ENCODE results near the gene CTXN1.
"Not testable (repeated sequence)": the region's sequence is repeated elsewhere in the genome, so short reads cannot be mapped to it uniquely, and the experiment has no call there.

CTXN1 gene

DNA sequence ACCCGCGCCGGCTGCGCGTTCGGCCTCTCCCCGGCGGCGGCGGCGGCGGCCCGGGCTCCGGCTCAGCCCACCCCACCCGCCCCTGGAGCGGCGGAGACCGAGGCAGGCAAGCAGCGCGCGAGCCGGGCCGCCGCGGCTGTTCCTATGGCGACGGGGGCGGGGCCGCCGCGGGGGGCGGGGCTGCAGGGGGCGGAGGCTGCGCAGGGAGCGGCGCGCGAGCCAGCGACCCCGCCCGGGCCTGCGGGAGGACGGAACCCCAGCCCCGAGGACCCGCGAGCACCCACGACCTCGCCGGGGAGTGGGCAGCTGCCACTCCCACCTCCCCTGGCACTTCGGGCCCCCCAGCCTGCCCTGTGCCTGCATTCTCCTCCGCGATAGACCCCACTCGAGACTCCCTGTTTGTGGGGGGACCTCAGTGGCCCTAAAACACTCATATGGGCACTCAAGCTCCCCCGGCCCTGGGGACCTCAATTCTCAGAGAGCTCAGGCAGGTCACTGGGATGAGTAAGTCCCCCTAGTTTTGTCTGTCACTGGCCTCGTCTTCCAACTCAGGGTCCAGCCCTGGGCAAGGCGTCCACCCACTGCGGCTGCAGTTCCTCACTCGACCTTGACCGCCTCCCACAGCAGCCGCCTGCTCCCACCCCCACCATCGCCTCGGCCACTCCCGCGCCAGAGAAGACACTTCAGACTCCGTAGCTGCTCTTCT, at the start of gene CTXN1:
Gene CTXN1, minus strand, starts transcription at position 115 of the 706 bp plus-strand sequence. CDS start 597 bp downstream, outside the sequence.
- DNase-seq: no peak

DNA sequence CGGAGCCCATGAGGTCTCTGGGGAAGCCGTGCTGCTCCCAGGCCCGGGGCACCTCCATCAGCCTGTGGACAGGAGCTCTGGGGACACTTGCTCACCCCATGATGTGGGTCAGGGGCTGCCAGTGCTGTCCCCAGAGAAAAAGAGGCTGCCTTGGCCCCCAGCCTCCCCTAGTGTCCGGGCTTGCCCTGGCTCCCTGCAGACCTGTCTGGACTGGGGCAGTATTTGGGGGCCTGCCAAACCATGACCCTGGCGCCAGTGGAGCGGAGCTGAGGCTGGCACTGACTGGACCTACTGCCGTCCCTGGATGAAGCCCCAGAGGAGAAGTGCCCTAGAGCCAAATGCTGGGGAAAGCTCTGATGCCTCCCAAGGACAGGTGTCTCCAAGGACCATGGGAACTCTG, 49.1 kb upstream of the CTXN1 start:
- no peak for DNase-seq

DNA sequence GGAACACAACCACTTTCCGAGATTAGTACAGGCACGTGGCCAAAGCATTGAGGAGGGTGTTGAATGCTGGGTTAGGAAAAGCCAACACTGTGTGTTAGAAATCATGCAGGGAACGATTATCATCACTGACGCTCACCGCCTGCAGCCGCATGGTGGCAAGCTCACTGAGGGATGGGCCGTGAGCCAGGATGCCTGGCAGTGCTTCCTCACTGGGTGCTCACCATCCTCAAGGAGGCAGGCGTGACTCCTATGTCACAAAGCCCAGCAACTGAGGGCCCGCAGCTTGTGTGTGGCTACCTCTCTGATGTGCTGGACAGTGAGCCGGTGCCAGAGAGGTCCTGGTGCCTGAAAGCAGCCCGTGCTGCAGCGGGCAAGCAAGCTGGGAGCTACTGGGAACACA, 47.9 kb upstream of the CTXN1 start:
- no peak for DNase-seq

DNA sequence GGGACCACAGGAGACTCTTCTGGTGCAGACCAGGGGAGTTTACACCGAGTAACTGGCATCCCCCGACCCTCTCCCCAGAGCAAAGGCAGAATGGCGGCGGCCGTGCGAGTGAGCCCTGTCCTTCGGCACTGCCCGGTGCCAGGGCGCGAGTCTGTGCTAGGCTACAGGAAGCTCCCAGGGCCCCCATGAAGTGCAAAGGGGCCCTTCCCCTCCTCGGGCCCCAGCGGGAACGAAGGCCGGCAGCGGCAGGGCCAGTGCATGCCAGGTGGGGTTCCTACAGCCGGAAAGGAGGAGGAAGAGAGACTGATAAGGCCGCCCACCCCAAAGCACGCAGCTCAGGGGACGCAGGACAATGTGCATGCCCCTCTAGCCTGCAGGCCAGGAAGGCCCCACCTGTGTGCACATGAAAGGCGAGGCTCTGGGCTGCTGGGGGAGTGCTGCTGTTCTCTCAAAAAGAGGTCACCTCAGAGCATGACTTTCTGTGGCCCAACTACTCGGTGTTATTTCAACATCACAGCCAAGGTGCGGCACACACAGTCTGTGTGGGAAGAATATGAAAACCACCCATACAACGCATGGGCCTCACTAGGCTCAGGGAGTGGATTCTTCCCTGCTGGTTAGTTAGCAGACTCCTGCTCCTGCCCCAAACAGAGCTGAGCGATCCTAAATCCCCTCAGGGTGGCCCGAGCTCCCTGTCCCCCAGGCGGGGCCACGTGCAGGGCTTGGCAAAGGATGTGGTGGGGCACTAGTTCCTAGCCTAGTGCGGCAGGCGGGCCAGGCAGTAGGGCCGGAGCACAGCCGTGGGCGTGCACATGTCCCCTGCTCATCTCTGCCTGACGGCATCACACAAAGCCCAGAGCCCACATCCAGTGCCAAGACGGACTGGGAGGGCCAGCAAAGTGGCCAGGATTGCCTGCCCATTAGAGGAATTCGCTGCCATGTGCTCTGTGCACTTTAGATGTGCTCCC, 45.9 kb upstream of the CTXN1 start:
- no peak for DNase-seq

DNA sequence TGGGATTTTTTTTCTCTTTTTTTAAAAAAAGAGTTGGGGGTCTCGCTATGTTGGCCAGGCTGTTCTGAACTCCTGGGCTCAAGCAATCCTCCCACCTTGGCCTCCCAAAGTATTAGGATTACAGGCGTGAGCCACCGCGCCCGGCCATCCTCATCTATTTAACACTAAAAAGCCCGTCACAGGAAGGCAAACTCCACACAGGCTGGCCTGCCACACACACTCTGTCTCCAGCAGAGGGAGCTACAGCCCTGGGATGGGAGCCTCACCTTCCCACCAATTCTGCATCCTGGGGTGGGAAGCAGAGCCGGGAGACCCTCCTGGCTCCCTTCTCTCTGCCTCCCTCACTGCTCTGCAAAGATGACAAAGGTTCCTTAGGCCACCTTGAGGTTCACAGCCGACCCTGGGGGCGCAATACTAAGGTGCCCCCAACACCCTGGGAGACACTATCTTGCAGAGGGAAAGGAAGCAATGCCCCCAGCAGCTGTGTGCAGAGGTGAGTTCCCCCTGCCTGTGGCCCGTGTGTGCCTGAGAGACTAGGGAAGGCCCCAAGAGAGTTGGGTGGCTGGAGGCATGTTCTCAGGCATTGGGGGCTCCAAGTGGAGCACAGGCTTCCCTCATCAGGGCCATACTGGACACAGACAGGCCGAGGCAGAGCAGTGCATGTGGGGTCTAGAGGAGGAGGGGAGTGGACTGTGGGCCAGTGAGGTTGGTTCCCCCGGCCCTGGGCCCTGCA, 44.9 kb upstream of the CTXN1 start:
- DNase-seq: no peak

DNA sequence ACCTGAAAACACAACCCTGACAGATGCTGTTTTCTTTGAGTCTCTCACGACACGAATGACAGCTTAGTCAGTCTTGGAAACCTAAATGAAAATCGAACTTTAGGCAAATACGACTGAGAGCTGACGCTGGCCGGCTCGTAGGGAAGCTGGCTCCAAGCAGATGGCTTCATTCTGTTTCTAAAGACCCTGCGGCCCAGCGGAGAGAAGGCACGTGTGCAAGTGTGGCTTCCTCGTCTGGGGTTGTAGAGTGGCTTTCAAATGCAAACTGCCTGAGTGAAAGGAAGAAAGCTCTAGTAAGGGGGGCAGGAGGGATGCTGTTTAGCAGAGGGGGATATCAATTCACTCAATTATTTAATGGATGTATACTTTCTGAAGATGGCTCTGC, 43.6 kb upstream of the CTXN1 start:
- DNase-seq: no peak

DNA sequence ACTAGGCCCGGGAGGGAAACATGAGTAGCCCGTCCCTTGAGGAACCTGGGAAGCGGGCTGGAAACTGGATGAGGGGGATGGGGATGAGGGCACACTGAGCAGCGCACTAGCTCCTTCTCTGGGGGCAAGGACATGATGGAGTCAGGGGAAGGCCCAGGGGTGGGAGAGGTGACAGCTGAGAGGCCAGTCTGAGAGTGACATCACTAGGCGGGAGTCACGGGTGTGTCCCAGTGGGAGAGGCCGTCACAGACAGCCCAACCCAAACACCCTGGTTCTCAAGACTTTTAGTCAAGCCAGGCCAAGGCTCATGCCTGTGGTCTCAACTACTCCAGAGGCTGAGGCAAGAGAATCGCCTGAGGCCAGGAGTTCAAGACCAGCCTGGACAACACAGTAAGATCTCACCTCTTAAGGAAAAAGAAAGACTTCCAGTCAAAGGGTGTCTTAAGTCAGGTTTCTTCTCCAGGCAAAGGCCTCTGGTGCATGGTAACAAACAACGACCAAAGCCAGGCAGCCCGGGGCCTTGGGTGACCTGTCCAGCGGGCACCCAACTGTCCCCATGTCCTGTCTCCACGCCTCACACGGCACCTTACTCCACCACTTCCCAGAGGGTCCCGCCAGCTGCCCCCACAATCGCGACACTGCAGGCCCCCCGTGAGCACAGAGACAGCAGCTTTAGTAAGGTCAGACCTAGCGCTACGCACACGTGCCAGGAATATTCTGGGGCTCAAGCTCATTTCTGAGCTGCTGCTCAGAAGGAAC, 43.0 kb upstream of the CTXN1 start:
- no peak for DNase-seq

DNA sequence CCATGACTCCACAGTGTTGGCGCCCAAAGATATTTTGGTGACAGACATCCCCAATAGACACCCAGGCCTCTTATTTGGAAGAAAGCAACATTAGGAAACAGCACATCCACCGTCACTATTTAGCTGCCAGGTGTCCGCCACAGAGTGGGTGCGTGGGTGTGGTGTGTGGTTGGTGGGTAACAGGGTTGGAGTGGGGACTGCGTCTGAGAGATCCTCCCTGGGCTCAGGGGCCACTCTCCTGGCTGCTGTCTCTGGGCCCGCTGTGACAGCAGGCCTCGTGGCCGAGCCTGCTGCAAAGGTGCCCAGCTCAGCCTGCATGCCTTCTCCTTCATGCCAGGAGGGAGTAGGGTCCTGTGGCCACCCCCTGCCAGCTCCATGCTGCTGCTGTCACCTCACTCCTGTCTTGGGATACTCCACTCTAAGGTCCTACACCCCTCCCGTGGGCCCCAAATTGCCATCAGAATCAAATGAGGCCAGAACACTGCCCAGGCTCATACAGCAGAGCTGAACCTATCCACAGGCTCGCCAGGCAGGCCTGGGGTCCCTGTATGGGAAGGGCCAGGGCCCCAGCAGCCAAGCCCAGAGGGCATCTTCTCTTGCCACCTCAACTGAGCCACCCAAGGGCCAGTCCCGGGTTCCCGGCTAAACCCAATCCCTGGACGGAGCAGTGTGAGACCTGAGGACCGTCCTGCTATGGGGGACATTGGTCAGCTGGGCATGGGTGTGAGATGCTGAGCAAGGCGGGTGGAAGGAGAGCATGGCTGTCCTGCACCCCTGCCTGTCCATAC, 42.3 kb upstream of the CTXN1 start:
- no peak for DNase-seq

DNA sequence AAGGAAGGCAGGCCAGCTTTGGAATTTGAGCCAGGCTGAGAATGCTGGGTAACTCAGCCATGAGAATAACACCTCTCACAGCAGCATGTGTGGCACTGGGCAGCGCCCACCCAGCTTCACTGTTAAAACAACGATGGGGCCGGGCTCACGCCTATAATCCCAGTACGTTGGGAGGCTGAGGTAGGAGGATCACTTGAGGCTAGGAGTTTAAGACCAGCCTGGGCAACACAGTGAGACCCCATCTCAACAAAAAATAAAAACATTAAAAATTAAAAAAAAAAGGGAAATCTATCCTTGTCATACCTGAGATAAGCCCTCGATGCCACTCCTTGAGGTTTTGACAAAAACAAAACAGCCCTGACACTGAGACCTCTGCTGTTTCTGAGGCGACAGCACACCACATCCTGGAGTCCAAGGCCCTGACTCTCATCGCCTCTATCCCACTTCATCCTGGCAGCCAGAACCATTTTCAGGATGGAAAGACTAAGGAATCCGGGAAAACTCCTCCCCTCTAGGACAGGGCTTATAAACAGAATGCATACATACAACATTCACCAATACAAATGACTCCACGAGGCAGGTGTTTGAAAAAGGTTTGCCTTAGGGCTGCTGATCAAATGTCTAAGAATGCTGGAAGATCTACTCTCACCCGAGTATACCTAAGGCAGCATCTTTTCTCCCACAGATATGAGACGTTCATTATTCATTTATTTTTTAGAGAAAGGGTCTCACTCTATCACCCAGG, 40.2 kb upstream of the CTXN1 start:
- no peak for DNase-seq

DNA sequence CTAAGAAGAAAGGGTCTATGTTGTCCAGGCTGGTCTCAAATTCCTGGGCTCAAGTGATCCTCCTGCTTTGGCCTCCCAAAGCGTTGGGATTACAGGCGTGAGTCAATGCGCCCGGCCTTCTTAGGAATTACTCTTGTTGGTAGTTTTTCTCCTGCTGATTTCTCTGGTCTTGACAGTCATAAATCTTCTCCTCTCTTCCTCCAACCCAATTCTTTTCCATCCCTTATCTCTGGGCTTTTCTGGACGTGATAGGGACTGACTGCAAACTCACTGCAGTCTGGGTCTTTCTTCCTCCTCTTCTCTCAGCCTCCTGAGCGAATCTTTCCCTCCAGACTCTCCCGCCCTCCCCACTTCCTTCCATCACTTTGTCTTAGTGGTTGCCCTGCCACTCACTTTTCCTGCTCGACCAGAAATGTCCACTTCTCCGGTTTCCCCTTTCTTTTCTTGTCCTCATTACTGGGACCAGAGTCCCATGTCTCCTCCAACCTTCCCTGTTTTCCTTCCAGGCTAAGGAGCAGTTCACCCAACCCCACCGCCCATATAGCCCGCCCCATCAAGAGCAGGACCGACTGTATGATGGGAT, 39.4 kb upstream of the CTXN1 start:
- DNase-seq: no peak

DNA sequence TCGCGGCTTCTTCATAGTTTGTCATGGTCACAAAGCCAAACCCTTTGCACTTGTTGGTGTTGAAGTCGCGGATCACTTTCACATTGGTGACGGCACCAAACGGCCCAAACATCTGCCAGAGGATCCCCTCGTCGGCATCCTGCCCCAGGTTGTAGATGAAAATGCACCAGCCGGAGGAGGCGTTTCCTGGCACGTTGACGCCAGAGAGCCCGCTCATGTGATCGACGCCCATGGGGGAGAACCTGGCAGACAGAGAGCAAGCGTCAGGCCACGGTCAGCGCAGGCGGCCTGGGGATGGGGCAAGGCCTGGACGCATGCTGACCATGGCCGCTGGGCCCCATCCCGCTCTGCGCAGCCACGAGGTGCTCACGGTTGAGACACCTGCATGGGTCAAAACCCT, 37.6 kb upstream of the CTXN1 start:
- no peak for DNase-seq

DNA sequence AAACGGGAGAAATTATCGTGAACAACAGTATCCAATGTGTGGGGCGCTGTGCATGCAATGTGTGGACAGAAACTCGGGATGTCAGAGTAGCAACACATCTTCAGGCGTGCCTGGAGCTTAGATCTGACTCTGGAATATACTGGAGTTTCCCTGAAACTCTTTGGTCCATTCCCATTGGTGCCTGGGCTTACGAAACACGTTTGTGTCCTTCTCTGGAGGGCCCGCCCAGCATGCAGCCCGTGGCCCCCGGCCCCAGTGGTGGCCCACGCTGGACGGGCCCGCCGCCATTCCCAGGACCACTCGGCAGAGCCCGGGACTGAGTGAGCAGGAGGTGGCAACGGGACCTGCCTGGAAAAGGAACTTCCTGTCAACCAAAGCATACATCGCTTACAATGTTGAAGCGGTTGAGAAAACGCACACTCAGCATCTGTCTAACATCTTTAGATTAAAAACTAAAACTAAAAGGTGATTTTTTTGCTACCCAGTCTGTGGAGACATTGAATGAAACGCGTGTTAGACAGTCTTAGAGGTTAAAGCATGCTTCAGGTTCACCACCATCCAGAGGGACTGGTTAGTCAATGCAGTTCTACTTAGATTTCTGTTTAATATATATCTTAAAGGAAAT, 36.8 kb upstream of the CTXN1 start:
- DNase-seq: no peak

DNA sequence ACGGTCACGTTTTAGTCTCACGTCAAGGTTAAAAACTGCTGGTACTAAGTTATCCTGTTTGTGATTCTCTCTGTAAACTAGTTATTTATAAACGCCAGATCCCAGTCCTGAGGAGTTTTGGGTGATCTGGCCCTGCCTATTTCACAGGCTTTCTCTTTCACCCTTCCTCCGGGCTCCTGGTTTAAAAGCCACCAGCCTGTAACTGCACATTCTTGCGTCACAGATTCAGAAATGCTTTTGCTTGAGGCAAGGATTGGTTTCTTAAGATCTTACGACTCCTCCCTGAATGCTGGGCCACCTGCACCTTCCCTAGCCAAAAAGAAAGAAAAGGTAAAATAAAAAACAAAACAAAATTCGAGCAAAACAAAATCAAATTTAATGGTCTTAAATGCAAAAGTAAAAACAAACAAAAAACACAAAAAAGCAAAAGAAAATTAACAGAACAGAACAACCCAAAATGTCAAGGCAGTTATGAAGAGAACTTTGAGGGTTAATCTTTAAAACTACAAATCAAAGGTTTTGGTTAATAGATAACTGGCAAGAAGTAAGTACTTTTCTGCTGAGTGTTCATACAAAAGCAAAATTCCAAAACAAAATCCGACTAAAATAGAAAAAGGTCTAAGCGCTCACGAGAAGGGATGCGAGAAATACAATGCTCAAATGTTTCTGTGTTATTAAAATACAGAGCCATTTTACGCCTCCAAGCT, 36.1 kb upstream of the CTXN1 start:
- DNase-seq: no peak

DNA sequence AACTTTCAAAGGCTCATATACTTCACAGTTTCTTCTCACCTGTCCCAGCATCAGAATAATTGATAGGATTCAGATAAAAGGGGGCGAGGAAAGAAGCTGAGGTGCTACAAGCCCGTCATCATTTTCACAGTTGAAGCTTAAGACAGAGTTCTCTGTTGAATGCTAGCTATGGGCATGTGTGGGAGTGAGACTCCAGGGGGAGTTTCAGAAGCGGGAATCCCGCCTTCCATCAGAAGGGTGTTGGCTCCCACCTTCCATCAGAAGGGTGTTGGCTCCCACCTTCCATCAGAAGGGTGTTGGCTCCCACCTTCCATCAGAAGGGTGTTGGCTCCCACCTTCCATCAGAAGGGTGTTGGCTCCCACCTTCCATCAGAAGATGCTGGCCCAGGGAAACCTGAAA, 35.1 kb upstream of the CTXN1 start:
- not testable (repeated sequence) for DNase-seq

DNA sequence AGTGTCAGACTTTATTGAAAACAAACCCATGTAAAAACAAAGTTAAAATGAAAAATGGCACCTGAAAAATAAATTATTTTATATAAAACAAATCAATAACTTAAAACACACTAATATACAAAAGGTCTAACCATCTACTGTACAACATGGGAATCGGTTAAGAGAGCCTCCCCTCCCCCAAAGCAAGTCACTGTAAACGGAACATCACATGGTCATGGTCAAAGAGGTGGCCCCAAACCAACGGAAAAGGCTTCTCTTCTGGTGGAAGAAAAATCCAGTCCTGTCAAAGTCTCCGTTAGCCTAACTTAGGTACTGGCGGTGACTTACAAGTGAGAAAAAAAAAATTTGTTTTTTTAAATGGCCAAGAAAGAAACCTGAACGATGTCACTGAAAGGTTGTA, 33.3 kb upstream of the CTXN1 start:
- DNase-seq: no peak

DNA sequence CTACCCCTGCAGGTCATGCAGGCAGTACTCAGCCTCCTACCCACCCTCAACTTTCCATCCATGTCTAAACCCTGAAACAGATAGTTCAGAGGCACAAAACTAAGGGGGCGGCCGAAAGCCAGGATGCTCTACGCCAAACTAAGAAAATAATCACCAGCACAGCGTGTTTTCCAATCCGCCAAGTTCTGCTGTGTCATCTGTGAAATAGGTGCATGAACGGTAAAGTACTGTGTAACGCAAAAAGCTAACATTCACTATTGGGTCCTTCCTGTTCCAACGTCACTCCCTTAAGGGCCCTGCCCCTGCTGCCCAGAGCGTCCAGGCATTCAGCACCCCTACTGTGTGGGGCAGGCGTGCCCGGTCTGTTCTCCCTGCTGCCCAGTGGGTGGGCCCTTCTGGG, 29.8 kb upstream of the CTXN1 start:
- DNase-seq: no peak

DNA sequence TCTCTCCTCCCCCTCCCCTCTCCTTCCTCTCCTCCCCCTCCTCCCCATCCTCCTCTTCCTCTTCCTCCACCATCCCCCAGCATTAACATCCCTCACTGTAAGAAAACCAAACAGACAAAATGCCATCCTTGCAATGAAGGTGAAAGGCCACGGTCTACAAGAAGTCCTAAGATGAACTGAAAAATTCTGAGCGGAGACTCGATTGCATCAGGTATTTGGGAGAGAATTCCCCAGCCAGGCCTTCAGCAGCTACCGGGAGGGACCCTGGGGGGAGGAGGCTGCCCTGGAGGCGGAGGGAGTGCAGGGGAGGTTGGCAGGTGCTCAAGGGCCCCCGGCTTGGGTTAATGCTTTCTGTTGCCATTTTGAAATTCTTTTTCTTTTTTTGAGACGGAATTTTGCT, 27.6 kb upstream of the CTXN1 start:
- no peak for DNase-seq

DNA sequence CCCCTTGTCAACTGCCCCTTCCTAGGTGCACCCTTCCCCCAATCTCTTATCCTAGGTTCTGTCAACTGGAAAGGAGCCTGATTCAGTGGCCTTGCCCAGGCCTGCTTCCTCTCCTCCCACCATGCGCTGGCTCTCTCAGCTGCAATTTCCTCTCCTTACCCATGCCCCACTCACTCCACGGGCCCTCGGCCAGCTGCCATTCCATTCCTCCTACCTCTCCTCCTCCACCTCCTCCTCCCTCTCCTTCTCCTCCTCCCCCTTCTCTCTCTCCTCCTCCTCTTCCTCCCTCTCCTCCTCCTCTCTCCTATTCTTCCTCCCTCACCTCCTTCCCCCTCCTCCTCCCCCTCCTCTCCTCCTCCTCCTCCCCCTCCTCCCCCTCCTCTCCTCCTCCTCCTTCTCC, 27.1 kb upstream of the CTXN1 start:
- no peak for DNase-seq

DNA sequence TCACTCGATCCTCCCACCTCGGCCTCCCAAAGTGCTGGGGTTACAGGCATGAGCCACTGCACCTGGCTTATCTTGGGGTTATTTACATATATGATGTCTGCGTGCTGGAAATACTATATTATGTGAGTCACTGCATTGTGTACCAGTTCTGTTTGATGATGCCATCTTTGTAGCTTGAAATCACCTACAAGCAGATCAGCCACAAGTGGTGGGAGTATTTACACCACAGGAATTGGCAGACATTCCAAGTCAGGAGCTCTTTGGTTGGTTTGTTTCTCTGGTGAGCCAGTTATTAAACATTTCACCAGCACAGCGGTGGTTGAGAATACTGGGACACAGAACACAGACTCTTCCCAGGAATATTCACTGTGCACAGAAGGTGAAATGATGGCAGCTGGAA, 22.0 kb upstream of the CTXN1 start:
- DNase-seq: no peak
